Glomerular endothelial cell (primary cell): ENCODE measurements around the gene SOCS3. TPM values are rescaled to one million over a fixed set of nuclear protein-coding genes. Genes with fewer than 3 reads are reported as not detected.

ENCODE experiments used
- DNase-seq: peaks from one replicate; pipeline ENCODE4 v3.0.0-alpha.2; 2011; ENCODE audit warnings: low read depth, low spot score; ENCODE audit errors: extremely low read depth
- total RNA-seq: library from RNA; depleted of rRNA; stranded (reverse); fragments of >200 nt; gene quantifications from 2 replicates; pipeline ENCODE4 v1.2.3, GENCODE V29; 2015

SOCS3 gene
- total RNA-seq, 1 donor from 2014 or later = 114 TPM

DNA sequence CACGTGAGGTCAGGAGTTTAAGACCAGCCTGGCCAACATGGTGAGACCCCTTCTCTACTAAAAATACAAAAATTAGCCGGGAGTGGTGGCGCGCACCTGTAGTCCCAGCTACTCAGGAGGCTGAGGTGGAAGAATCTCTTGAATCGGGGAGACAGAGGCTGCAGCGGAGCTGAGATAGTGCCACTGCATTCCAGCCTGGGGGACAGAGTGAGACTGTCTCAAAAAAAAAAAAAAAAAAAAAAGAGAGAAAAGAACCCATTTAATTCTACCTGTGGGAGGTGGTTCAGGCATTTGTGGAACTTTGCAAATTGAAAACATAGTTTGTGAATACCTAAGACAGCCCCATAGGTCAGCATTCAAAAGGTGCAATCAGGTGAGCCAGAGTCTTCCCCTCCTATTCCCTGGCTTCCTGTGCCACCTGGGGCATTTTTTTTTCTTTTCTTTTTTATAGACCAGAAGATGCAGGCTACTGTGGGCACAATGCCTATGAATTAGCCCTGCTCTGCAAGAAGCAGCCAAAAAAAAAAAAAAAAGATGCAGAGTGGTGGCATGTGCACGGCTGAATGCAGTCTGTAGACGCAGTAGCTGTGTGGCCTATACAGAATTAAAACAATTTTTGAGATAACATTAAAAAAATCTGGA, 9.1 kb upstream of the SOCS3 start:
- no peak for DNase-seq

DNA sequence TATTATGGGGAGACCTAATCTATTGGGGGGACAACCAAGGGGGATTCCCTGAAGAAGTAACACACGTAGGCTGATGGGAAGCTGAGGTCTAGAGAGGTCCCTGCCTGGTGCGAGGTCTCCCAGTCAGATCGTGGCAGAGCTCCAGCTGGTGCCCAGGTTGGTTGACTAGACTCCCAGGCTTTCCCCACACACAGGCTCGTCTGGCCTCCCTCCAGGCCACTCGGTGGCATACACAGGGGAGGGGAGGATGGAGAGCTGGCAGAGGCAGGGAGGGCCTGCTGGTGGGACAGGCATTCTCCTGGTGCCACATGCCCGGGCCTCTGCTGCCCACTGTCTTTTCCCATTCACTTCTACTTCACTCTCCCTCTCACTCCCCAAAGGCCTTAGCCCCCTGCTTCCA, 8.5 kb upstream of the SOCS3 start:
- DNase-seq = no peak

DNA sequence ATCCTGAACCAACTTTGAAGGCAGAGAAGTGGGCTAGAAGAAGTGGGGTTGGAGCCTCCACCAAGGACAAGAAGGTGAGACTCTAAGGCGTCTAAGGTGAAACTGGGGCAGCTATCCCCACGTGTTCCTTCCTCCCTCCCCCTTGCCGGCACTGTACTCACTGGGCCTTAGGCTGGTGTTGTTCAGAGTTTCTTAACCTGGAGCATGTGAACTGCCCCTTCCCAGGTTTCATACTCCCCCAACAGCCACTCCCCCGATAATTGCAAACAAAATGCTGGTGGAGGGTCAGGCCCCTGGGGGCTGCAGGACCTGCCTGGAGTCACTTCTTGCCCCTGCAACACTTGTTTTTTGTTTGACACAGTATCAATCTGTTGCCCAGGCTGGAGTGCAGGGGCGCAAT, 7.3 kb upstream of the SOCS3 start:
- DNase-seq = no peak

DNA sequence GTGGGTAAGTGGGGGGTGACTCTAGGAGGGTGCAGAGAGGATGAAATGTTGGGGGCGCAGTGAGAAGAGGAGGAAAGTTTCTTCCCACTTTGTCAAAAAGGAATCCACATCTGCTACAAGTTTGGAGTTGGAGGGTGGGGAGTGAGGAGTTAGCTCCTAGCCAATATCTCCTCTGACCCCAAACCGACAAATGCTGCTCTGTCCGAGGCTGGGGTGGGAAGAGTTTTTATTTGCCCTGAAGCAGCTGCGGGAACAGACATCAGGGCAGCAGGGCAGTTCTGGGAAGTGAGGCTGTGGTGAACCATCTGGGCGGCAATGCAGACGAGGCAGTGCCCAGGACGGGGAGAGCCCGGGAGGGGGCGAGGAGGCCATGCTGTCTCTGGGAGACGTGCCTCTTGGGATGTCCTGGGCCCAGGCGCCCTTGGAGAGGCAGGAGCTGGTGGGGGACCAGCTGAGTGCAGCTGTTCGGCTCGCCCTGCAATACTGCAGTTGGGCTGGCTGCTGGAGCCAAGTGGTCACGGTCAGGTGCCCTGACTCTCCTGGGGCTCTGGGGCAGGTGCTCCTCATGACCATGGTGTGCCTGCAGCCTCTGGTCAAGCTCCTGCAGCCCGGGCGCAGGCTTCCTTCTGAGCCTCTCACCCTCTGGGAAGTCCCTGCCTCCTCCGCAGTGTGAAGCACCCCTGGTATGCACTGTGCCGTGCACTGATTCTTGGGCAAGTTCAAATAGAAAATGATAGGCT, 6.4 kb upstream of the SOCS3 start:
- no peak for DNase-seq

DNA sequence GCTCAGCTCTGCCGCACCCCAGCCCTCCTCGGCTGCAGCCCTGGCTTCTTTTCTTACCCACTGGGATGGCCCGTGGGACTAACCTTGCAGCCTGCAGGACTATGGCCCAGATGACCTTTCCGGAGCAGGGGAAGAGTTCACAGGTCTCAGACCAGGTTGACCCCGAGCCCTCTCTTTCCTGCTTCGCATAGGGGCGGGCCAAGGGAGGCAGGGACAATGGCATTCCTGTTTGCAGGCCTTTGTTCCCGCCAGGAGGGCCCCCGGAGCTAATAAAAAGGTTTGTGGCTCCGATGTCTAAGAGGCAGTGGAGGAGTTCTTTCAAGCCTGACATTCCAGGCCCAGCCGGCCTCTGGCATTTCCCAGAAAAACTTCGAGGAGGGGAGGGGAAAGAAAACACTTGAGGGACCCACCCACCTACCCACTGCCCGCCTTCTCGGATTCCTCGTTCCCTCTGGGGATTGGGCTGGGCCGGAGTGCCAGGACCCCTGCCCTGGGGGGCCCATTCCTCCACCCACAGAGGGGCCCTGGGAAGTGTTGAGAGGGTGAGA, 5.8 kb upstream of the SOCS3 start:
- DNase-seq = no peak

DNA sequence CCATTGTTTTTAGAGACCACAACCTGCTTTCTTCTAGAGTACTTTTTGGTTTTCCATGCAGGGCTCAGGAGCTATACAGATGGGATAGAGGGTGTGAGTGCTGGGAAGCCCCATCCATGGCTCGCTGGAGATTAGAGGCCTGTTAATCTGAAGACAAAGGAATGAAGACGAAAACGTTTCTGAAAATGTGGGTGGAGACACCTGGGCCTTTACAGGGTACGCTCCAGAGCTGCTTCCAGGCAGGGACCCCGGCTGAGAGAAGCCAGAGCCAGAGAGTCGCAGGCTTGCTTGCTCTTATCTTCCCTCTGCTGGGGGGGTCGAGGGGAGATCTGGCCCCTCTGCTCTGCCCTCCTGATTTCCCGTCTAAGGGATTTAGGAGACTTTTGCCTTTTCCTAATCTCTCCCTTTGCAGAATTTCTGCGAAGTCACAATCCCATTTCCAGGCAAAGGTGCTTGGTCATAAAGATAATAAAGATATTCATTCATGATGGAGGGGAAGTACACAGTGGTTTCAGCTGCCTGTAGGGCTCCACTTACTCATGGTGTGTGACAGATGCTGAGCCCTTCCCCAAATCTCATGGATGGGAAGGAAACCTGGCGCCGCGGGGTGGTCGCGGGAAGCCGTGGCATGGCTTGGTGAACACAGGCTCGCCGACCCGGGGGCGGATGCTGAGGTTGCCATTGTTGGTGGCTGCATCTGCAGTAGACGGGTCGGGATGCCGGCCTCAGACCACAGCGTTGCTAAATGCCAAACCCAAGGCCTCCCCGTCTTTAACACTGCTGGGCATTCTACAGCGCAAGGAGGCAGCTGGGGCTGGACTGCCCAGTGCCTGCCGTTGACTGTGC, 4.8 kb upstream of the SOCS3 start:
- no peak for DNase-seq

DNA sequence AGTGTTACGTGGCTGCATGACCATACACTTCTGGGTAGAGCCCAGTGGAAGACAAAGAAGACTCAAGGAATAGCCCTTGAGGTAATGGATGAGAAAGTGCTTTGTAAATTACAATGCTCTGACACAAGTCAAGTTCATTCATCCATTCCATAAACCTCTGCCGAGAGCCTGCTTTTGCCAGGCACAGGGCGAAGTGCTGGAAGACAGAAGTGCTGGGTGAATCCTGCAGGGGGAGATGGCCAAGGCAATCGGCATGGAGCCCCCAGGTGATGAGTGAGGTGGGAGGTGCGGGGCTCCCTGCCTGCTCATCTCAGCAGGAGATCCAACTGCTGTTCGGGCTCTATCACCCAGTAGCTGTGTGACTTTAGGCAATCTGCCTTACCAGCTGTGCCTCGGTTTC, 2.8 kb upstream of the SOCS3 start:
- no peak for DNase-seq

DNA sequence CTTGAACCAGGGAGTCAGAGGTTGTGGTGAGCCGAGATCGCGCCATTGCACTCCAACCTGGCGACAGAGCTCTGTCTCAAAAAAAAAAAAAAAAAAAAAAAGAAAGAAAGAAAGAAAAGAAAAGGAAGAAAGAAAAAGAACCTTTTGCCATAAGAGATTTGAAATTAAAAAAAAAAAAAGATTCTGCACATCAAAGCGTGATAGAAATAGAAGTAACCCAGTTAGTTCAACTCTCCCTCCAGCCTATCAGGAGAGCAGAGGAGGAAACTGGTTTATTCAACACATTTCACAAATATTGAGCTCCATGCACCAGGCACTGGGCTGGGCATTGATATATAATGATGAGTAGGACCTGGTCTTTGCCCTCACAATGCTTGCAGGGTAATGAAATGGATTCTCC, 2.4 kb upstream of the SOCS3 start:
- no peak for DNase-seq

DNA sequence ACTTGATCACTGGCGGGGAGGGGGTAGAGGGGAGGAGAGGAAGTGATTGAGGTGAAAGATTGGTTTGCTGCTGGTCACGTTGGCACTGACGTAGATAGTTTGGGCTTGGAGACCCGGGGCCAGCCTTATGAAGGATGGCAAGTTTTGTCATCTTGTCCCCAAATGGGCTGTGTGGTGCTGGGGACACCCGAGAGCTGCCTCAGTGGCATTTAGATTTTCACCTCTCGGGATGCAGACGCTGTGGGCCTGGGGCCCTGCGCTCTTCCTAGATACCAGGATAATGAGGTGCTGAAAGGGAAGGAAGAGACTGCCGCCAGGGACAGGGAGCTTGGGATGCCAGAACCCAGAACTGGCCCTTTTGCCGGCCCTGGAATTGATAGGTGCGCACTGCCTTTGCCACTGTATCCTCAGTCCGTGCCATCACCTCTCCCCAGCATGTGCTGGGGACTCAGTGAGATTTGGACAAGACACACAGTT, 1.4 kb upstream of the SOCS3 start:
- DNase-seq = no peak

DNA sequence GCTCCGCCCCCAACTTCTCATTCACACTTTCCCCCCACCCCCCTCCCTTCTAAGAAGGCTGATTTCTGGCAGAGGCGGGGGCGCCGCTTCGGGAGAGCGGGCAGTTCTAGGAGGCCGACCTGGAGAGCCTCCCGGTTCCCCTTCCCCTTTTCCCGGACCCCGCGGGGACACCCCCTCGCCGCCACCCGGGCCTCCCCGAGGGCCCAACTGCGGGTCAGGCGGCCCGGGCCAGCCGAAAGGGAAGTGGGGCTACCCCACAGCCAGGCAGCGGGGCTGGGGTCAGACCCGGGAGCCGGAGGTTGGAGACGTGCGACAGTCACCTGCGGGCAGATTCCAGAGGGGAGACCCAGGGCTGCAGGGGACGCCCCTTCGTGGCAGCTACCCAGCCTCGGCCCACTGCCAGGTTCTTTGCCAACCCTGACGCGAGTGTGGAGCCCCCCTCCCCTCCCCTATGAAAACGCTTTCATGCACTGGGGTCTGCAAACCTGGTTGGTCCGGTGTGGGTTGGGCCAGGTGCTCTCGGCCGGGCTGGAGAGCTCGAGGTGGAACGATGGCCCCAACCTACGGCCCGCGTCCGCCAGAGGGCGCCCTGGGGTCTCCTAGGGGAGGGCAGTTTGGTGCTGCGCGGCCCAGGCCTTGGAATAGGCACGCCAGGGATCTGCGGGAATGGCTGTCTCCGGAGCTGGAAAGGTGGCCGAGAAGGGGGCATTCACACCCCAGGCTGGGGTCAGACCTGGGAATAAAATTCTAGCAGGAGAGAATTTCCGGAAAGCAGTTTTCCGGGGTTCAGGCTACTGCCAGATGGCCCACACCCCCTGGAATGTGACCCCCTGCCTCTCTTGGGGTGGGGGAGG, 721 bp upstream of the SOCS3 start:
- no peak for DNase-seq

DNA sequence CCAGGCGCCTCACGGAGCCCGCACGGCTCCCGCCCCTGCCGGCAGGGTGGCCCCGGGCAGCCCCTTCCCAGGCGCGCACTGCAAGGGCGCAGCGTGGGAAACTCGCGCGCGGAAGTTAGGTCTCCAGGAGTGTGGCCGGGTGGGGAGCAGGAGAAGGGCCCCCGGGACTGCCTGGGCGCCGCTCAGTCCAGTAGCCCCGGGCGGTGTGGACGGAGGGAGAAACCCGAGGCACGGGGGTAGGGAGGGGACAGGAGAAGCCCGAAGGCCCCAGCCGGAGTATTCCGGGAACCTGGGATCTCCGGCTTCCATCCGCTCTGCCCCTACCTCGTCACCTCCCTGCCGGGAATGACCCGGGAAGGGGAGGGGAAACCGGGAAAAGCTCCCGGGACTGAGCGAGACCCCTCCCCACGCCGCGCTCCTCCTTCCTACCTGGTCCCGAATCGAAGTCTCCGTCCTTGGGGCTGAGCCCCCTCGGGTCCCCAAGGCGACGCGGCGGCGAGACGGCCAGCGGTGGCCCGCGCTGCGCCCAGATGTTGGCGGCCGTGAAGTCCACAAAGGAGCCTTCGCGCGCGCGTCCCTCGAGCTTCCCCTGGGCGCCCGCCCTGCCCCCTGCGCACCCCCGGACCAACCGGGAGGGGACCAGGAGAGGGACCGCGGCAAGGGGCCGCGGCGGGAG, 418 bp downstream of the SOCS3 start:
- DNase-seq = no peak

DNA sequence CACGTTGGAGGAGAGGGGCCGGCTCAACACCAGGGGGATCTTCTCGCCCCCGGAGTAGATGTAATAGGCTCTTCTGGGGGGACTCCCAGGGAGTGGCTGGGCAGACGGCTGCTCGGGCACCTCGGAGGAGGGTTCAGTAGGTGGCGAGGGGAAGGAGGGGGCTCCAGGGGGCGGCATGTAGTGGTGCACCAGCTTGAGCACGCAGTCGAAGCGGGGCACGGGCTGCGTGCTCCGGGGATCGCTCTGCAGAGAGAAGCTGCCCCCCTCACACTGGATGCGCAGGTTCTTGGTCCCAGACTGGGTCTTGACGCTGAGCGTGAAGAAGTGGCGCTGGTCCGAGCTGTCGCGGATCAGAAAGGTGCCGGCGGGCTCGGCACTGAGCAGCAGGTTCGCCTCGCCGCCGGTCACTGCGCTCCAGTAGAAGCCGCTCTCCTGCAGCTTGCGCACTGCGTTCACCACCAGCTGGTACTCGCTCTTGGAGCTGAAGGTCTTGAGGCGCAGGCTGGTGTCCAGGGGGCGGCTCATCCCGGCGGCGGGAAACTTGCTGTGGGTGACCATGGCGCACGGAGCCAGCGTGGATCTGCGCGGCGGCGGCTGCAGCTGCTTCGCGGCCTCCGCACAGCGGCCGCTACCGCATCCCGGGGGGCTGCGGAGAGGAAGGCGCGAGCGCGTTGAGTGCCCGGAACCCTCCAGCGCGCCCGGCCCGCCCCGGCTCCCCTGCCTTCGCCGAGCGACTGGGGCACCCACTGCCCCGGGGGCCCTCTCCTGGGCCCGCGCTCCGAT, 1.1 kb downstream of the SOCS3 start:
- DNase-seq = no peak

DNA sequence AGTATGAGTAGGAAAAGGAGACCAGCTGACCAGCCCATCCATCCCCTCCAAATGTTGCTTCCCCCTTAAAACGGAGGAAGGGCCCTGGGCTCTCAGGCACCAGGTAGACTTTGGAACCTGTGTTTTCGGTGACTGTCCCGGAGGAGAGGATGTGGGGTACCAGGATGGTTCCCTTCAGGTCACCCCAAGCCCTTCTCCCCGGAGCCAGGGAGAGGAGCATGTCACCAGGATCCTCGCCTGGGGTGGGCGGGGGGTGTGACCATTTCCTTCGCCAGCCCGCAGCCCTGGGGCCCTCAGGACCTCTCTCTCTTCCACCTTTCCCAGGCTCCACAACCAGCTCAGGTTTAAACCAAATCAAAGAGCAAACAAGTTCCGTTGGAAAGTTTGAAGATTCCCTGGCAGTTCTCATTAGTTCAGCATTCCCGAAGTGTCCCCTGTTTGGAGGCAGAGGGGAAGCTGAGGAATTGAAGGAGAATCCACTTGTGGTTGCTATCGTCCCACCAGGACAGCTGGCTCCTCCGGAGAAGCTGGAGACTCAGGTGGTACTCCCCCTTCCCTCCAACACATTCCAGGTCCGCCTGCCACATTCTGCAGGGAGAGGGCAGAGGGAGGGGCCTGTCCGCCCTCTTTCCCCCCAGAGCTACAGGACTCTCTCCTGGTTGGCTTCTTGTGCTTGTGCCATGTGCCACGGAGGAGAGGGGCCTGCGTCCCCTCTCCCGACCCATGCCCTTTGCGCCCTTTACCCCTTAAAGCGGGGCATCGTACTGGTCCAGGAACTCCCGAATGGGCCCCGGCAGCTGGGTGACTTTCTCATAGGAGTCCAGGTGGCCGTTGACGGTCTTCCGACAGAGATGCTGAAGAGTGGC, 2.0 kb downstream of the SOCS3 start:
- DNase-seq = no peak

DNA sequence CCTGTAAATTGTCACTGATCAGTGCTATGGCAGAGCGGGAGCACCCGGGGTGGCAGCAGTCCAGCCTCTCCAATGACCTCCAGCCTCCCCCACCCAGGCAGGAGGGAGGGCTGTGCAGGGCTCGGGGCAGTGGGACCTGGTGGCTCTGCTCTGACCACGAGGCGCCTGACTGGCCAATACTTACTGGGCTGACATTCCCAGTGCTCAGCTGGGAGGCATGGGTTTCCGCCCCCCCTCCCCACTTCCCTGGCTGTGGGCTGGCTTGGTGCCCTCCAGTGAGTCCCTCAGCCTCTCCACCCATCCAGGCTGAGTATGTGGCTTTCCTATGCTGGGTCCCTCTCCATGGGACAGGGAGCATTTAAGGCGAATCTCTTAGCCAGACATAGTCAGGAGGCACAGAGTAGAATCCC, 2.7 kb downstream of the SOCS3 start:
- DNase-seq = no peak

DNA sequence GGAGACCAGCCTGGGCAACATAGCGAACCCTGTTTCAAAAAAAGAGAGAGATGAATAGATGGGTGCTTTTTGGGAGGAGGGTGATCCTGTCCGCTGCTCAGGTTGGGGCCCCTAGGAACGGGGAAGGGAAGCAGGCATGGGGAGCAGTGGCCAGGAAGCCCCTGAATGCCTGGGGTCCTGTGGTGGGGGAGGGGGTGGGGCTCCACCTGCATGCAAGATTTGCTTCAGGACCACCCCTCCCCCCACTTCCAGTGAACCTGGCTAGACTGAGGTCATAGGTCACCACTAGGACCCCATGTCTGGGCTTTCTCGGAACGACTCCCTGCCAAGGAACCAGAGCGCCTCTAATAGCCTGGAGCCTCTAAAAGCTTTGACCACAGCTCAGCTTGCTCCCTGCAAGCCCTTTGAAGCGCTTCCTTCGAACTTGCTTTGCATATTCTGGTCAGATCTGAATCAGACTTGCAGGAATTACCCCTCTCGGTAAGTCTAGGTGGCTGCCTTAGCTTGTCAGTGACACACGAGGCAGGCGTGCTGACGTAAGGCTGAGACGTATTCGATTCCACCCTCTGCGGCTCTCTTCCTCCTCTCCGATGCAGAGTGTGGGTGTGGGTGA, 3.7 kb downstream of the SOCS3 start:
- DNase-seq = no peak

DNA sequence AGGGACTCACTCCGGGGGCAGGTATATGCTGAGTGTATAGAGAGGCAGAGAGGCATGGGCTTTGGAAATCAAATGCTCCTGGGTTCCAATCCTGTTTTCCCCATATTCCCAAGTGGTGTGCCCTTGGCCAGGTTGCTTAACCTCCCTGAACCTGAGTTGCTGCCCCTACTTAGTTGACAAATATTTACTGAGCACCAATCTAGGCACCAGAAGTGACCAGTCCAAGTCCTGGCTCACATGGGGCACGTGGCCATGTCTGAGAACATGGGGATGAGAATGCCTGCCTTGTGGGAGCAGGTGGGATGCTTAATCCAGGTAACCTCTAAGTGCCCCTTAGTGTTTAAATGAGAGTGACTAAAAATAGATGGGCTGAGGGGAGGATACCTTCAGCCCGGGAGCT, 4.2 kb downstream of the SOCS3 start:
- no peak for DNase-seq

DNA sequence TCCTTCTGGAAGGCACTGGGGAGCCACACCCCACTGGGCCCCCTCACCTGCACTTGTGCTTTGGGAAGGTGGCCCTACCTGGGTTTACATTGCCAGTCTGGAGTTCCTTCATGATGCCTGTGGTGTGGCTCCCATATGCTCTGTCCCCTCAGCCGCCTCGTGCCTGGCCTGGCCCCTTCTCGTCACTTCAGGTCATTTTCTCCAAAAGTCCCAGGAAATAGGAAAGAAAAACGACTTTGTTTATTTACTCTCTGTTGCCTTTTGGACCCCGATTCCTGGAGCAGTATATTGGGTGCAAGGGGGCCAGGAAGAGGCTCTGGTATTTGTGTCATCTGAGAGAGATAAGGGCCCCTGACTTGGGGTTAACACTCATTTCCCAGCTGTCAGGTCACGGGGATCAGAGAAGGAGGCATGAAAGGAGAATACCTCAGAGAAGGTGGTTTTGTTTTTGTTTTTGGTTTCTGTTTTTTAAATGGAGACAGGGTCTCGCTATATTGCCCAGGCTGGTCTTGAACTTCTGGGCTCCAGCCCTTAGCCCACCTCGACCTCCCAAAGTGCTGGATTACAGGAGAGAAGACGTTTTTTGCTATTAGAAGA, 4.7 kb downstream of the SOCS3 start:
- DNase-seq = no peak
